GM12878 (cell line): ENCODE data around the gene PIK3R3. TPM values are rescaled to one million over a fixed set of nuclear protein-coding genes. Genes with fewer than 3 reads are reported as not detected.

Source experiments
- ATAC-seq: fragments of 200-7000 bp; cut with Tn5 transposase; 3 replicates; pipeline ENCODE4 v1.9.1; 2020; ENCODE audit warnings: mild to moderate bottlenecking, moderate library complexity
- BruUV-seq: library from RNA; stranded (reverse); fragments of 400-500 nt; replicated peaks from 2 replicates; lab custom pipeline; 2021; lab: Mats Ljungman, UMichigan
- CTCF ChIA-PET: fragments of 300-600 bp; sonication (Branson Sonifier 250); formaldehyde crosslinking; extraction: SDS; loops from one replicate; lab custom pipeline; 2021; ENCODE audit warnings: inconsistent platforms; lab: Yijun Ruan, JAX
- POLR2A ChIA-PET: fragments of 350-600 bp; formaldehyde crosslinking; extraction: SDS; loops from one replicate; lab custom pipeline; 2021; ENCODE audit warnings: inconsistent platforms; lab: Charles Lee
- RAD21 ChIA-PET: fragments of 300-600 bp; sonication (Branson Sonifier 250); formaldehyde crosslinking; loops from one replicate; lab custom pipeline; 2023; ENCODE audit warnings: antibody characterized with exemption; ENCODE audit not compliant: unreplicated experiment; lab: Charles Lee
- SMC1A ChIA-PET: fragments of 300-600 bp; sonication (Branson Sonifier 250); formaldehyde crosslinking; loops from one replicate; lab custom pipeline; 2023; ENCODE audit not compliant: unreplicated experiment, uncharacterized antibody; lab: Charles Lee
- DNase-seq: peaks from one replicate; pipeline ENCODE4 v3.0.0-alpha.2; 2011; ENCODE audit warnings: low read depth, low spot score
- FAIRE-seq: peaks from 3 replicates; lab custom pipeline; 2011; peaks lifted over from hg19 to GRCh38; lab: Jason Lieb, UNC
- H2AFZ ChIP-seq: 2 replicates; pipeline ENCODE4 v1.6.0; 2011; ENCODE audit warnings: low read depth, low read length, control low read depth; ENCODE audit not compliant: control insufficient read depth
- H3K27ac ChIP-seq: 2 replicates; pipeline ENCODE4 v1.5.1; 2011; ENCODE audit warnings: control low read depth; ENCODE audit not compliant: control insufficient read depth, insufficient read depth
- H3K27me3 ChIP-seq, 2 experiments: replicated peaks in 1 of 2; 2 replicates each; pipeline versions ENCODE4 v1.6.0 to v1.6.1; 2011; ENCODE audit warnings: low read length in 1 of 2; ENCODE audit not compliant: control insufficient read depth in 2 of 2, insufficient read depth in 2 of 2
- H3K36me3 ChIP-seq, 2 experiments: 2 replicates each; pipeline ENCODE4 v1.5.1; 2011; ENCODE audit warnings: low read length in 1 of 2; ENCODE audit not compliant: control insufficient read depth in 2 of 2, insufficient read depth in 2 of 2
- H3K4me1 ChIP-seq: 2 replicates; pipeline ENCODE4 v1.6.1; 2011; ENCODE audit warnings: mild to moderate bottlenecking, low read length, moderate library complexity, mixed read lengths; ENCODE audit not compliant: control insufficient read depth, insufficient read depth
- H3K4me2 ChIP-seq: 2 replicates; pipeline ENCODE4 v1.6.0; 2011; ENCODE audit warnings: control low read depth; ENCODE audit not compliant: control insufficient read depth, insufficient read depth
- H3K4me3 ChIP-seq: fragments of 200-600 bp; sonication (generic); 2 replicates; pipeline ENCODE4 v1.5.1; 2016
- H3K79me2 ChIP-seq: 2 replicates; pipeline ENCODE4 v1.6.0; 2011; ENCODE audit warnings: low read length; ENCODE audit not compliant: control insufficient read depth, insufficient read depth
- H3K9ac ChIP-seq: 2 replicates; pipeline ENCODE4 v1.8.0; 2011; ENCODE audit warnings: low read length, control low read depth, mixed read lengths; ENCODE audit not compliant: control insufficient read depth, insufficient read depth
- H3K9me3 ChIP-seq: replicated peaks from 3 replicates; pipeline ENCODE4 v1.5.1; 2011; ENCODE audit warnings: mild to moderate bottlenecking, low read length; ENCODE audit not compliant: control insufficient read depth, insufficient read depth
- H4K20me1 ChIP-seq: 2 replicates; pipeline ENCODE4 v1.6.0; 2011; ENCODE audit not compliant: control insufficient read depth, insufficient read depth
- ATF2 ChIP-seq: IDR thresholded peaks from 2 replicates; pipeline ENCODE4 v1.6.1; 2012; ENCODE audit warnings: low read length, inconsistent platforms
- ESRRA ChIP-seq: IDR thresholded peaks from 2 replicates; pipeline ENCODE4 v1.6.1; 2012; ENCODE audit warnings: mild to moderate bottlenecking, low read length, improper control_type of control experiment
- LARP7 ChIP-seq: fragments of 450-650 bp; IDR thresholded peaks from 2 replicates; pipeline ENCODE4 v1.6.1; 2017; ENCODE audit warnings: mild to moderate bottlenecking
- NKRF ChIP-seq: fragments of 450-650 bp; conservative IDR thresholded peaks from 2 replicates; pipeline ENCODE4 v1.6.1; 2017; ENCODE audit warnings: mild to moderate bottlenecking, moderate library complexity
- PAX8 ChIP-seq: fragments of 450-650 bp; IDR thresholded peaks from 2 replicates; pipeline ENCODE4 v1.6.1; 2017; ENCODE audit warnings: mild to moderate bottlenecking, moderate library complexity
- POU2F2 ChIP-seq: IDR thresholded peaks from 3 replicates; pipeline ENCODE4 v1.6.1; 2011; ENCODE audit warnings: low read depth, mild to moderate bottlenecking, low read length, borderline replicate concordance
- REST ChIP-seq: IDR thresholded peaks from 2 replicates; pipeline ENCODE4 v1.6.1; 2012; ENCODE audit warnings: mild to moderate bottlenecking, low read depth, low read length
- USF1 ChIP-seq: IDR thresholded peaks from 2 replicates; pipeline ENCODE4 v1.6.1; 2011; ENCODE audit warnings: borderline replicate concordance, low read depth, mild to moderate bottlenecking, moderate library complexity, mixed read lengths, low read length; ENCODE audit not compliant: insufficient read depth; ENCODE audit errors: extremely low read length
- ZNF687 ChIP-seq: fragments of 450-650 bp; IDR thresholded peaks from 2 replicates; pipeline ENCODE4 v1.6.1; 2017; ENCODE audit warnings: mild to moderate bottlenecking, moderate library complexity
- ZSCAN29 ChIP-seq: fragments of 450-650 bp; IDR thresholded peaks from 2 replicates; pipeline ENCODE4 v1.6.1; 2017; ENCODE audit warnings: mild to moderate bottlenecking, moderate library complexity
- WGBS: methylation state at CpG from one replicate; pipeline ENCODE4 v1.1.6; 2016; ENCODE audit warnings: low lambda C conversion rate; ENCODE audit not compliant: insufficient replicate concordance, insufficient coverage; ENCODE audit errors: missing lambda C conversion rate; 5-methylcytosine and 5-hydroxymethylcytosine counted together
- in situ Hi-C: fragments of 300-500 bp; cut with MboI; formaldehyde crosslinking; loops from 9 replicates; pipeline ENCODE4 v1.14.3; 2018; ENCODE audit warnings: mixed read lengths
- intact Hi-C: fragments of 100-400 bp; cut with micrococcal nuclease; formaldehyde crosslinking; loops from one replicate; pipeline ENCODE4 v1.14.2; 2022; ENCODE audit not compliant: unreplicated experiment
- polyA plus RNA-seq, 11 experiments: library from polyadenylated mRNA; depleted of rRNA in 4 of 11; unstranded in 6 of 11; stranded (reverse) in 5 of 11; fragments of >200 nt; fragmentation: Nextera tagmentation in 4 of 11; fragmentation: Illumina TruSeq in 1 of 11; extraction: Ambion mirVana in 4 of 11; extraction: Trizol in 1 of 11; gene quantifications; 1 replicate in 1 of 11; 2 replicates in 10 of 11; pipeline versions ENCODE4 v1.2.1 to v1.2.3, GENCODE V29; 2011 to 2016; ENCODE audit warnings: inconsistent platforms in 2 of 11, missing spikeins in 2 of 11, low read depth in 1 of 11
- total RNA-seq, 4 experiments: library from RNA; depleted of rRNA in 3 of 4; stranded (reverse); fragments of >200 nt in 3 of 4; fragmentation: Illumina TruSeq in 1 of 4; extraction: Trizol in 1 of 4; gene quantifications; 2 replicates each; pipeline versions ENCODE4 v1.2.1 to v1.2.3, GENCODE V29; 2013 to 2021

PIK3R3 gene
- total and polyA plus RNA-seq, 10 of the 15 experiments (the other 5 are each of a cell fraction or from before 2014, with no cell fraction given), result 4.8 to 27.0 (median 19.8) TPM

GRCh38 chr1:46004492-46004891, 127.9 kb downstream of the PIK3R3 start:
- in situ Hi-C loops, result no loop called here
- POLR2A ChIA-PET, result no interaction called here
- H3K36me3 ChIP-seq, result peaks cover 2 to 14% of the 10 kb centered on the region in 2 experiments; a peak in 2 of 4 replicates

More at GRCh38 chr1:46004492-46004891, 127.9 kb downstream of the PIK3R3 start:
- CTCF ChIA-PET, result interaction anchor here (0.6 kb wide), 1 partner anchor 399 kb away, joined by 3 read pairs; no protein-coding TSS in a partner anchor
- DNase-seq (no peak), ATAC-seq (no peak), FAIRE-seq (no peak)
- Histone ChIP-seq H3K9me3 (no peaks in the 10 kb centered on the region), H3K4me2 (no peak overlapping the region), H3K27me3 (no peaks in the 10 kb centered on the region), H3K4me3 (no peak overlapping the region), H4K20me1 (no peaks in the 10 kb centered on the region), H3K79me2 (no peaks in the 10 kb centered on the region), H3K4me1 (no peaks in the 10 kb centered on the region), H3K9ac (no peak overlapping the region), H3K27ac (no peak overlapping the region), H2AFZ (no peak overlapping the region)
- BruUV-seq, result no TSS peak
- intact Hi-C loops, result no loop called here
- TF ChIP-seq ZNF687 (no peak), REST (no peak), NKRF (no peak), PAX8 (no peak), USF1 (no peak), ATF2 (no peak), POU2F2 (no peak), LARP7 (no peak), ESRRA (no peak), ZSCAN29 (no peak)
- RAD21 ChIA-PET, result no interaction called here
- SMC1A ChIA-PET, result interaction anchor here (0.6 kb wide), 1 partner anchor 261 kb away, joined by 3 read pairs; no protein-coding TSS in a partner anchor
- WGBS, result 96% methylated on average over 1 of the region's 1 CpG
